Muscle of leg (tissue), 11 donors: ENCODE results near the gene AGBL4. TPM values are rescaled to one million over a fixed set of nuclear protein-coding genes. Genes with fewer than 3 reads are reported as not detected.

ENCODE experiments used
- DNase-seq: peaks from one replicate; pipeline ENCODE4 v3.0.0; 2013
- H3K27ac ChIP-seq: one replicate; pipeline ENCODE4 v1.5.1; 2013; ENCODE audit warnings: mild to moderate bottlenecking, low read length, control low read depth
- H3K27me3 ChIP-seq: one replicate; pipeline ENCODE4 v1.6.1; 2013; ENCODE audit warnings: low read length; ENCODE audit not compliant: control insufficient read depth, insufficient read depth
- H3K36me3 ChIP-seq: one replicate; pipeline ENCODE4 v1.6.1; 2013; ENCODE audit warnings: low read length; ENCODE audit not compliant: control insufficient read depth, insufficient read depth
- H3K4me1 ChIP-seq: one replicate; pipeline ENCODE4 v1.6.1; 2013; ENCODE audit warnings: low read length; ENCODE audit not compliant: control insufficient read depth, insufficient read depth
- H3K4me3 ChIP-seq: one replicate; pipeline ENCODE4 v1.5.1; 2013; ENCODE audit warnings: low read length, control low read depth
- H3K9me3 ChIP-seq: replicated peaks from 2 replicates; pipeline ENCODE4 v1.6.1; 2013; ENCODE audit warnings: low read depth, low read length; ENCODE audit not compliant: control insufficient read depth
- WGBS: methylation state at CpG from one replicate; pipeline ENCODE4 v1.1.5; 2013; ENCODE audit warnings: missing lambda C conversion rate; ENCODE audit not compliant: insufficient coverage; 5-methylcytosine and 5-hydroxymethylcytosine counted together
- polyA plus RNA-seq, 8 donors: library from polyadenylated mRNA; unstranded; fragments of 120-200 nt; gene quantifications; one replicate each; pipeline versions ENCODE4 v1.2.1 to v1.2.3, GENCODE V29; 2013; ENCODE audit warnings: inconsistent platforms in 1 of 8, low replicate concordance in 1 of 8; ENCODE audit not compliant: insufficient read length in 8 of 8, insufficient read depth in 1 of 8
- total RNA-seq: library from RNA; stranded (reverse); fragments of 120-200 nt; gene quantifications from one replicate; pipeline ENCODE4 v1.2.4, GENCODE V29; 2013

AGBL4 gene
- total and polyA plus RNA-seq, 9 donors = 0.05 to 0.50 (median 0.18) TPM

DNA sequence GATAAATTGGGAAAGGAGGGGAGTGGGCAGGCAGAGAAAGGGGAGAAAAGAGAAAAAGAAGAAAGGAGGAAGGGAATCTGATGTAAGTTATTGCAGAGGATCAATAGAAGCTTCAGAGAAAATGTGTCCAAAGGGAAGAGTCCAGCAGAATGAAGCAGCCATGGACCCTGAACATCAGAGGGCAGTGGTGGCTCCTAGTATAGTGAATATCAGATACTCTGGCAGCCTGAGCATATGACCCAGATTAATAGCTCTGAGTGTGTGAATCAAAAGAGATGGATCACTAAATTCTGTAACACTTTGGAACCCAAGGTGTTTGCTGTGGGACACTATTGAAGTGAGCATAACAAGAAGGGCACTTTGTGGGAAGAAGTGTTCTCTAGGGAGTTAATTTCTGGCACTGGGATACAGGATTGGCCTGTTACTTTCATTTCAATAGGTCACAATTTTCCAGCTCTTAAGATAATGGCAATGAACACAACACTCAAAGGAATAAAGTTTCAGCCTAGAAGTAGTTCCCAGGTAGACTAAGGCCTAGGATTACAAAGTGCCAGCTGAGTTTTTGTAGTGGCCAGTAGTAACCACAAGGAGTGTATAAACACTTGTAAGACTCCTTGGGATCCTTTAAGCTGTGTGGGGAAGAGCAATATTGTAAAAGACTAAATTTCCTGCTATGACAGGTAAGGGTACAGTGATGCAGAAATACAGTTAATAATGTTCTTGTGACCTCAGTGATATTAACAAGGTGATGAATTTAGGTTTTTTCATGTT, 1082.6 kb downstream of the AGBL4 start:
- Histone ChIP-seq H3K27ac (no peak overlapping the region), H3K27me3 (no peaks in the 10 kb centered on the region), H3K4me1 (no peaks in the 10 kb centered on the region), H3K9me3 (no peaks in the 10 kb centered on the region), H3K36me3 (no peaks in the 10 kb centered on the region), H3K4me3 (no peak overlapping the region)
- no peak for DNase-seq

DNA sequence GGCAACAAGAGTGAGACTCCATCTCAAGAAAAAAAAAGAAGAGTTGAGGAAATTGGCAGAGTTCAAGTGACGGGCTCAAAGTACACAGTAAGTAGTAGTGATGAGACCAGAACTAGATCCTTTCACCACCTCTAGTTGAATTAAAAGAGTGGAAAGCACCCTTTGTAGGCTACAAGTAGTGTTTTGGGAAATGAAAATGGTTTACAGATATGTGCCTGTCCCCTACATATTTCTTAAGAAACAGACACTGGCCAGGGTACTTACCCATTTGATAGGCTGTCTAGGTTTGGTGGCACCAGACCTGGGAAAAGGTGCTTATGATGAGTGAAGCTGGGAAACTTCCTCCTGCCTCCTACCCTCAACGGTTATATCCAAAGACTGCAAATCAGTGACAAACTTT, 1083.4 kb downstream of the AGBL4 start:
- Histone ChIP-seq H3K36me3 (no peaks in the 10 kb centered on the region), H3K27me3 (no peaks in the 10 kb centered on the region), H3K9me3 (no peaks in the 10 kb centered on the region), H3K27ac (no peak overlapping the region), H3K4me3 (no peak overlapping the region), H3K4me1 (no peaks in the 10 kb centered on the region)
- WGBS = no CpG with 5 or more reads among the region's 2 CpGs
- DNase-seq = no peak

DNA sequence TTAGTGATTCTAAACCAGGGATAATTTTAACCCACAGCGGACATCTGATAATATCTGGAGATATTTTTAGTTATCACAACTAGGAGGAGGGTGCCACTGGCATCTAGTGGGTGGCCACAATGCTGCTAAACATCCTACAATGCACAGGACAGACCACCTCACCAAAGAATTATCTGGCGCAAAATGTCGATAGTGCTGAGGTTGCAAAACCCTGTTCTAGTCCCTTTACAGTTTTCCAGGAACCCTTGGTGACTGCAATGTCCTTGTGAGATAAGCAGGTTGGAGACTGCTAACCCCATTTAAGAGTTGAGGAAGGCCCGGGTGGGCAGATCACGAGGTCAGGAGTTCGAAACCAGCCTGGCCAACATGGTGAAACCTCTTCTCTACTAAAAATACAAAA, 1083.9 kb downstream of the AGBL4 start:
- WGBS = no CpG with 5 or more reads among the region's 6 CpGs
- H3K36me3 ChIP-seq = no peaks in the 10 kb centered on the region
- no peak overlapping the region for H3K27ac ChIP-seq
- no peaks in the 10 kb centered on the region for H3K4me1 ChIP-seq
- no peak overlapping the region for H3K4me3 ChIP-seq
- no peaks in the 10 kb centered on the region for H3K9me3 ChIP-seq
- DNase-seq = no peak
- H3K27me3 ChIP-seq = no peaks in the 10 kb centered on the region

DNA sequence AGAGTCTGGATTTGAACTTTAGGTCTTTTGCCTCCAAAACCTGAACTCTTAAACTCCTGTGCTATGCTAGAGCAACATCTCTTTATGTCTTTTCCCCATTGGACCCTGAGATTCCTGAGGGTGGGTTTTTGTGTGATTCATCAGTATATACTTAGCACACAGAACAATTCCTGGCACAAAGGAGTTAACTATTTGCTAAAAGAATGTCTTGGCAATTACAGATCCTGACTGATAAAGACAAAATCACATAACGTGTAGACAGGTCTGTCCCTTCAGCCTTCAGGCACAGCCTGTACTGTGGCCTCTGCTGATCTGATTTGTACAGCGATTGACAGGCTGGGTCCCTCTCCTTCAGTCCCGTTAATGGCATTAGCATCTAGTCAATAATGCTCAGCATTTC, 1084.7 kb downstream of the AGBL4 start:
- Histone ChIP-seq H3K4me1 (no peaks in the 10 kb centered on the region), H3K36me3 (no peaks in the 10 kb centered on the region), H3K27ac (no peak overlapping the region), H3K27me3 (no peaks in the 10 kb centered on the region), H3K4me3 (no peak overlapping the region), H3K9me3 (no peaks in the 10 kb centered on the region)
- 42% methylated on average over 2 of the region's 3 CpGs for WGBS
- DNase-seq = no peak

DNA sequence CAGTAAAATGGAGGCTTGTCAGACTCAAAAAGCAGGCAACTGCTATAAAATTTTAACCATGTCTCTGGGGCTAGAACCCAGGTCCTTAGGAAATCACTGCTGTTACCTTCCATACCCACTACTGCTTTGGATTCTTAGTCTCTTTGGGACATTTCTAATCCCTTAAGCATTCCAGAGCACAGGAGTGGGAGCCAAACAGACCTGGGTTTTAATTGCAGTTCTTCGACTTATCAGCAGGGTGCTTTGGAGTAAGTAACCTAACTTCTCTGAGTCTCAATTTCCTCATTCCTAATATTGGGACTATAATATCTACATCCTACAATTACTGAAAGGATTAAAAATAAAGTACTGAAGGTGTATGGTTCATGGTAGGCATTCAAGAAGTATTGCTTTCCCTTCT, 1086.0 kb downstream of the AGBL4 start:
- Histone ChIP-seq H3K36me3 (no peaks in the 10 kb centered on the region), H3K27me3 (no peaks in the 10 kb centered on the region), H3K4me3 (no peak overlapping the region), H3K9me3 (no peaks in the 10 kb centered on the region), H3K4me1 (no peaks in the 10 kb centered on the region), H3K27ac (no peak overlapping the region)
- whole genome bisulfite sequencing = no CpG with 5 or more reads among the region's 1 CpG
- no peak for DNase-seq

DNA sequence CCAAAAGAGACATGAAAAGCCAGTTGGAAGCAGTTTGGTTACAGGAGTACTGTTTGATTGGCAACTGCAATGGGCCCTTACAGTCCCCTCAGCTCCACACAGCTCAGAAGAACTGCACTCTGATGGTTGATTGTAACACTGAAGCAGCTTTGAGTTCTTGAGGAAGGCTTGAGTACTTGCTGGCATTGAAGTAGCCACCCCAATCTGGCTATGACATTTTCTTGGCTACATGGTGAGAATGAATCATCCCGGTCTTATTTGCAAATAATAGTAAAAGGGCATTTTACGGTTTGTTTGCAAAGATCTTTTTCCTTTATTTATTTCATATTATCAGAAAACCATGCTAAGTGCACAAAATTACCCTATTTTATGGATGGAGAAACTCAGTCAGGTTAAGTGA, 1087.3 kb downstream of the AGBL4 start:
- WGBS = no CpG with 5 or more reads among the region's 2 CpGs
- Histone ChIP-seq H3K4me3 (no peak overlapping the region), H3K36me3 (no peaks in the 10 kb centered on the region), H3K9me3 (no peaks in the 10 kb centered on the region), H3K27me3 (no peaks in the 10 kb centered on the region), H3K4me1 (peaks cover 3% of the 10 kb centered on the region), H3K27ac (no peak overlapping the region)
- DNase-seq = no peak

DNA sequence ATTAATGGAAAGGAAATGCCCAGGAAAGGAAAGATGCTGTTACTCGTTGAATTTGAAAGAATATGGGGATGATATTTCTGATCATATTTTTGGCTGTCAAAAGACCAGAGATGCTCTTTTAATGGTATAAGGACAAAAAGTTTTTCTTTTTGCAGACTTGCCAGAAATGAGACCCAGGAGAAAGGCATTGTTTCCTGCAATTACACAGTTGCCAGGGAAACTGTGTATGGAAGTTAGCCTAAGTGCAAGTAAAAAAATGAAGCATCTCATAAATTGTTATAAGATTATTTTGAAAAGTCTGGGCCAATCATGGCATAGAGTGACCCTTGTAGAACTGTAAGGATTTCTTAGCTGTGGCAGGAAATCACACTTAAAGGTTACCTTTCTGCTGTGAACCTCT, 1091.4 kb downstream of the AGBL4 start:
- Histone ChIP-seq H3K9me3 (no peaks in the 10 kb centered on the region), H3K27me3 (no peaks in the 10 kb centered on the region), H3K4me3 (no peak overlapping the region), H3K4me1 (peaks cover 3% of the 10 kb centered on the region), H3K27ac (no peak overlapping the region), H3K36me3 (no peaks in the 10 kb centered on the region)
- DNase-seq = peak; percentile 78
- 43% methylated on average over 1 of the region's 1 CpG for WGBS

DNA sequence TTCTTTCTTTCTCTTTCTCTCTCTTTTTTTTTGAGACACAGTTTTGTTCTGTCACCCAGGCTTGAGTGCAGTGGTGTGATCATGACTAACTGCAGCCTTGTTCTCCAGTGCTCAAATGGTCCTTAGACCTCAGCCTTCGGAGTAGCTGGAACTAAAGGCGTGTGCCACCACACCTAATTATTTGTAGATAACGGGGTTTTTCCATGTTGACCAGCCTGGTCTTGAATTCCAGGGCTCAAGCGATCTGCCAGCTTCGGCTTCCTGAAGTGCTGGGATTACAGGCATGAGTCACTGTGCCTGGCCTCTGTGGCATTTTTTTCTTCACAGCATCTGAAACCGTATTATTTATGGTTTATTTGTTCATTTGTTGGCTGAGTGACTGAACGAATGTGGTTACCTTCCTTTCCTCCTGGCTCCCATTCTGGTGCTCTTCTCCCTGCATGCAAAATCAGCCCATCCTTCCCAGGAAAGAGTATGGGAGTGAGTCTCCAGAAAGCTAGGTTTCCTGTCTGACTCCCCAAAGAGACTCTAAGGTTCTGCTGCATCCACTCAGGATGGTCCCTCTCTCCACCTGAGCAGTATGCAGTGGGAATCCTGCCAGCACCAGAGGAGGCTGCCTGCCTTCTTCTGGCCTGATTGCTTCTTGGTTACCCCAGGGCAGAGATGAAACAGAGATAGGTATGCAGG, 1092.1 kb downstream of the AGBL4 start:
- H3K9me3 ChIP-seq = no peaks in the 10 kb centered on the region
- WGBS = 72% methylated on average over 2 of the region's 7 CpGs
- DNase-seq = no peak
- H3K4me3 ChIP-seq = no peak overlapping the region
- no peak overlapping the region for H3K27ac ChIP-seq
- no peaks in the 10 kb centered on the region for H3K27me3 ChIP-seq
- H3K4me1 ChIP-seq = peaks cover 3% of the 10 kb centered on the region
- no peaks in the 10 kb centered on the region for H3K36me3 ChIP-seq

DNA sequence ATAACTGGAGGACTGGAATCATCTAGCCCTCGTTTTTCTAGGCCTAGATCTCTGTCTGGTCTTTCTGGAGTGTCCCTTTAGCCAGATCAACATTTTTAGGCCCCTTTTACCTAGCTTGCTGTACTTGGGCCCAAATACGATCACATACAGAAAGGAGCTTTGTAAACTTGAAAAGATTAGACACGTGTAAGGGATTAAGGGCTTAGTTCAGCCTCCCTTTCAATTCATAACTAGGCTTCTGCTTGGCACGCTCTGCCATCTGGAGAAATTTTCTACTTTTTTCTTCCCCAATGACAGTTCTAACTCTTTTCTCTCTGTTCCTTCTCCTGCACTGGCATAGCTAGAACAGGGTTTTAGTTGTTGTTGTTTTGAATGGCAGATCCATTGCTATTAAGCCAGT, 1093.7 kb downstream of the AGBL4 start:
- Histone ChIP-seq H3K9me3 (no peaks in the 10 kb centered on the region), H3K4me1 (peaks cover 3% of the 10 kb centered on the region), H3K27ac (no peak overlapping the region), H3K27me3 (no peaks in the 10 kb centered on the region), H3K36me3 (no peaks in the 10 kb centered on the region), H3K4me3 (no peak overlapping the region)
- no peak for DNase-seq
- WGBS = no CpG with 5 or more reads among the region's 4 CpGs

DNA sequence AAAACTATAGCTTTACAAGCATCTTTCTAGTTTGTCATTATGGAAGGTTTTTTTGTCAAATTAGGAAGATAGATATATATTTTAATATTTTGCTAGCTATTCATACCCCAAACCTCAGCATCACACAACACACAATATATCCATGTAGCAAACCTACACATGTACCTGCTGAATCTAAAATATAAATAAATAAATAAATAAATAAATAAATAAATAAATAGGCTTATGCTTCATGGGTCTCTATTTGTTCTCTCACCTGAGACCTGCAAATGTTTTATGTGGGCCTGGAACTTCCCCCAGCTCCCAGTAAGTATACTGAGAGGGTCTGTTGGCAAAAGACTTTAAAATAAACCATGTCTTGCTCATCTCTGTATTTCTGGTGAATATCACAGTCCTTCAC, 1099.7 kb downstream of the AGBL4 start:
- no peaks in the 10 kb centered on the region for H3K27me3 ChIP-seq
- no peak overlapping the region for H3K27ac ChIP-seq
- no peak overlapping the region for H3K4me3 ChIP-seq
- H3K36me3 ChIP-seq = no peaks in the 10 kb centered on the region
- H3K9me3 ChIP-seq = no peaks in the 10 kb centered on the region
- DNase-seq = no peak
- H3K4me1 ChIP-seq = no peaks in the 10 kb centered on the region
